Neural progenitor cell (in vitro differentiated cells): ENCODE data around the gene F10.

Source experiments
- CTCF ChIP-seq: fragments of 200-600 bp; sonication (generic); IDR thresholded peaks from 2 replicates; pipeline ENCODE4 v1.5.1; 2017; ENCODE audit warnings: antibody characterized with exemption, mild to moderate bottlenecking
- EZH2 ChIP-seq: fragments of 200-600 bp; sonication (generic); IDR thresholded peaks from 2 replicates; pipeline ENCODE4 v1.6.1; 2017; ENCODE audit warnings: antibody characterized with exemption, mild to moderate bottlenecking, moderate library complexity
- EZH2phosphoT487 ChIP-seq: fragments of 200-600 bp; sonication (generic); IDR thresholded peaks from 2 replicates; pipeline ENCODE4 v1.6.1; 2017; ENCODE audit warnings: antibody characterized with exemption

GRCh38 chr13:113086031-113086750 lies 36.4 kb upstream of the F10 start:
- TF ChIP-seq CTCF: peak; percentile 49
- no peak for TF ChIP-seq EZH2
- TF ChIP-seq EZH2phosphoT487: no peak
